WTC11 (cell line): Measurements from ENCODE around the gene AMDHD2. TPM values are rescaled to one million over a fixed set of nuclear protein-coding genes. Genes with fewer than 3 reads are reported as not detected.

Experiments used
- ATAC-seq: fragments of 200-7000 bp; cut with Tn5 transposase; 2 replicates; pipeline ENCODE4 v1.10.0; 2021; ENCODE audit warnings: mild to moderate bottlenecking, moderate library complexity
- CTCF ChIA-PET: fragments of 300-600 bp; sonication (Branson Sonifier 250); formaldehyde crosslinking; loops from one replicate; lab custom pipeline; 2021; ENCODE audit warnings: antibody characterized with exemption; lab: Charles Lee
- POLR2A ChIA-PET: fragments of 350-600 bp; sonication (Branson Sonifier 250); formaldehyde crosslinking; loops from one replicate; lab custom pipeline; 2021; ENCODE audit warnings: antibody characterized with exemption; lab: Charles Lee
- DNase-seq: peaks from one replicate; pipeline ENCODE4 v3.0.0; 2021; ENCODE audit warnings: low spot score
- H3K27ac Mint-ChIP-seq: 2 replicates; pipeline ENCODE4 v1.8.0; 2021; ENCODE audit warnings: mixed read lengths
- H3K27me3 Mint-ChIP-seq: 2 replicates; pipeline ENCODE4 v1.8.0; 2021; ENCODE audit warnings: low read depth, mild to moderate bottlenecking, moderate library complexity, mixed read lengths
- H3K36me3 Mint-ChIP-seq: 2 replicates; pipeline ENCODE4 v1.8.0; 2021; ENCODE audit warnings: mixed read lengths
- H3K4me1 Mint-ChIP-seq: 2 replicates; pipeline ENCODE4 v1.8.0; 2022; ENCODE audit warnings: mixed read lengths
- H3K4me3 Mint-ChIP-seq: 2 replicates; pipeline ENCODE4 v1.8.0; 2021; ENCODE audit warnings: mild to moderate bottlenecking, moderate library complexity, mixed read lengths
- H3K9me3 Mint-ChIP-seq: 2 replicates; pipeline ENCODE4 v1.8.0; 2021; ENCODE audit warnings: mixed read lengths
- CREB1 ChIP-seq: sonication (generic); formaldehyde crosslinking; IDR thresholded peaks from 2 replicates; pipeline ENCODE4 v1.8.0; 2023; ENCODE audit warnings: mild to moderate bottlenecking, missing genetic modification reagents
- ESRRA ChIP-seq: sonication (generic); formaldehyde crosslinking; IDR thresholded peaks from 2 replicates; pipeline ENCODE4 v1.8.1; 2022; ENCODE audit warnings: mild to moderate bottlenecking, missing genetic modification reagents, borderline replicate concordance
- ETV6 ChIP-seq: sonication (generic); formaldehyde crosslinking; IDR thresholded peaks from 2 replicates; pipeline ENCODE4 v1.8.1; 2022; ENCODE audit warnings: mild to moderate bottlenecking, missing genetic modification reagents
- FOXK1 ChIP-seq: sonication (generic); formaldehyde crosslinking; IDR thresholded peaks from 2 replicates; pipeline ENCODE4 v1.8.0; 2022; ENCODE audit warnings: mild to moderate bottlenecking, moderate library complexity, missing genetic modification reagents
- NFE2L1 ChIP-seq: sonication (generic); formaldehyde crosslinking; IDR thresholded peaks from 2 replicates; pipeline ENCODE4 v1.8.1; 2023; ENCODE audit warnings: missing genetic modification reagents
- NR1H2 ChIP-seq: sonication (generic); formaldehyde crosslinking; IDR thresholded peaks from 2 replicates; pipeline ENCODE4 v1.9.0; 2021; ENCODE audit warnings: mild to moderate bottlenecking, moderate library complexity, missing genetic modification reagents
- ZBTB21 ChIP-seq: sonication (generic); formaldehyde crosslinking; IDR thresholded peaks from 2 replicates; pipeline ENCODE4 v1.8.1; 2023; ENCODE audit warnings: mild to moderate bottlenecking, missing genetic modification reagents, borderline replicate concordance
- ZNF219 ChIP-seq: sonication (generic); formaldehyde crosslinking; IDR thresholded peaks from 2 replicates; pipeline ENCODE4 v1.8.0; 2023; ENCODE audit warnings: missing genetic modification reagents, mild to moderate bottlenecking, borderline replicate concordance
- ZNF416 ChIP-seq: fragments of 250-450 bp; sonication (Bioruptor Pico); IDR thresholded peaks from 2 replicates; pipeline ENCODE4 v1.9.0; 2021; ENCODE audit warnings: mild to moderate bottlenecking, inconsistent platforms
- total RNA-seq: library from RNA; stranded (reverse); gene quantifications from 3 replicates; pipeline ENCODE4 v1.2.3, GENCODE V29; 2021
- TF ChIP-seq, protein P1 (sequence below): sonication (generic); formaldehyde crosslinking; IDR thresholded peaks from 2 replicates; pipeline ENCODE4 v1.8.1; 2022; ENCODE audit warnings: missing genetic modification reagents, borderline replicate concordance
- TF ChIP-seq, protein P2 (sequence below): fragments of 250-450 bp; sonication (Bioruptor Pico); IDR thresholded peaks from 2 replicates; pipeline ENCODE4 v1.9.0; 2021; ENCODE audit warnings: mild to moderate bottlenecking, borderline replicate concordance
- TF ChIP-seq, protein P3 (sequence below): sonication (generic); formaldehyde crosslinking; IDR thresholded peaks from 2 replicates; pipeline ENCODE4 v1.8.1; 2023; ENCODE audit warnings: mild to moderate bottlenecking, missing genetic modification reagents
- TF ChIP-seq, protein P4 (sequence below): sonication (generic); formaldehyde crosslinking; IDR thresholded peaks from 2 replicates; pipeline ENCODE4 v1.8.0; 2023; ENCODE audit warnings: mild to moderate bottlenecking, missing genetic modification reagents
- TF ChIP-seq, protein P5 (sequence below): fragments of 250-450 bp; sonication (Bioruptor Pico); IDR thresholded peaks from 2 replicates; pipeline ENCODE4 v1.9.0; 2021; ENCODE audit warnings: moderate library complexity, mild to moderate bottlenecking, inconsistent platforms, borderline replicate concordance
- TF ChIP-seq, protein P6 (sequence below): fragments of 250-450 bp; sonication (Bioruptor Pico); IDR thresholded peaks from 2 replicates; pipeline ENCODE4 v2.1.2; 2022; ENCODE audit warnings: mild to moderate bottlenecking, moderate library complexity

Gene AMDHD2
- total RNA-seq, 1 experiment from 2014 or later: 70.9 TPM

DNA sequence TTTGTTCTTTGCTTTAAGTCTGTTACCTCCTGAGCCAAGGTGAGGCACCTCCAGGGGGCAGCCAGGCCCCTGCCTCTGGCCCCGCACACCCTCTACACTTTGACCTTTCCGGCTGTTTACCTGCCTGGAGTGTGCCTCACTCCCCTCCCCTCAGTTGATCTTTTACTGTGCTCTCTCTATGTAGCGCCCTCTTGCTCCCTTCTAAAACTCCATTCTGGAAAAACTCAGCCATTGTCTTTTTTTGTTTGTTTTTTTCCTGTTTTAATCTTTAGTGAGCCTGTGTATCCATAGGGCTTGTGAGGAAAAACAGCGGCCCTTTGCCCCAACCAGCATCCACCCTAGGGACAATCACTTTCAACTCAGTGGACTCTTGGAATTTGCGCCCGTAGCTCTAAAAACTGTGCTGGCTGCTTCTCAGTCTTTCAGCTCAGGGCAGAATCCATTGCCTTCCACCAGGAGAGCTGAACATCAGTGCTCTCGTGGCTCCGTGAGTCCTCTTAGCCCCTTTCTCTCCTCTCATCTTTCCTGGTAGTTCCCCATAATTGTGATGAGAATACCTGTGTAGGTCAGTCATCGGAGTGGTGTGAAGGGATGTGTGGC lies 4.3 kb downstream of the AMDHD2 start:
- CTCF ChIA-PET: interaction anchor here (0.6 to 1.3 kb wide), 5 partner anchors 8 to 74 kb away, joined by 3 to 5 read pairs (median 4); partner anchors contain the start of gene ATP6V0C
- TF ChIP-seq, protein P1, sequence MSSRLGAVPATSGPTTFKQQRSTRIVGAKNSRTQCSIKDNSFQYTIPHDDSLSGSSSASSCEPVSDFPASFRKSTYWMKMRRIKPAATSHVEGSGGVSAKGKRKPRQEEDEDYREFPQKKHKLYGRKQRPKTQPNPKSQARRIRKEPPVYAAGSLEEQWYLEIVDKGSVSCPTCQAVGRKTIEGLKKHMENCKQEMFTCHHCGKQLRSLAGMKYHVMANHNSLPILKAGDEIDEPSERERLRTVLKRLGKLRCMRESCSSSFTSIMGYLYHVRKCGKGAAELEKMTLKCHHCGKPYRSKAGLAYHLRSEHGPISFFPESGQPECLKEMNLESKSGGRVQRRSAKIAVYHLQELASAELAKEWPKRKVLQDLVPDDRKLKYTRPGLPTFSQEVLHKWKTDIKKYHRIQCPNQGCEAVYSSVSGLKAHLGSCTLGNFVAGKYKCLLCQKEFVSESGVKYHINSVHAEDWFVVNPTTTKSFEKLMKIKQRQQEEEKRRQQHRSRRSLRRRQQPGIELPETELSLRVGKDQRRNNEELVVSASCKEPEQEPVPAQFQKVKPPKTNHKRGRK (CRISPR knock-in tag): no peak
- TF ChIP-seq, protein P2, sequence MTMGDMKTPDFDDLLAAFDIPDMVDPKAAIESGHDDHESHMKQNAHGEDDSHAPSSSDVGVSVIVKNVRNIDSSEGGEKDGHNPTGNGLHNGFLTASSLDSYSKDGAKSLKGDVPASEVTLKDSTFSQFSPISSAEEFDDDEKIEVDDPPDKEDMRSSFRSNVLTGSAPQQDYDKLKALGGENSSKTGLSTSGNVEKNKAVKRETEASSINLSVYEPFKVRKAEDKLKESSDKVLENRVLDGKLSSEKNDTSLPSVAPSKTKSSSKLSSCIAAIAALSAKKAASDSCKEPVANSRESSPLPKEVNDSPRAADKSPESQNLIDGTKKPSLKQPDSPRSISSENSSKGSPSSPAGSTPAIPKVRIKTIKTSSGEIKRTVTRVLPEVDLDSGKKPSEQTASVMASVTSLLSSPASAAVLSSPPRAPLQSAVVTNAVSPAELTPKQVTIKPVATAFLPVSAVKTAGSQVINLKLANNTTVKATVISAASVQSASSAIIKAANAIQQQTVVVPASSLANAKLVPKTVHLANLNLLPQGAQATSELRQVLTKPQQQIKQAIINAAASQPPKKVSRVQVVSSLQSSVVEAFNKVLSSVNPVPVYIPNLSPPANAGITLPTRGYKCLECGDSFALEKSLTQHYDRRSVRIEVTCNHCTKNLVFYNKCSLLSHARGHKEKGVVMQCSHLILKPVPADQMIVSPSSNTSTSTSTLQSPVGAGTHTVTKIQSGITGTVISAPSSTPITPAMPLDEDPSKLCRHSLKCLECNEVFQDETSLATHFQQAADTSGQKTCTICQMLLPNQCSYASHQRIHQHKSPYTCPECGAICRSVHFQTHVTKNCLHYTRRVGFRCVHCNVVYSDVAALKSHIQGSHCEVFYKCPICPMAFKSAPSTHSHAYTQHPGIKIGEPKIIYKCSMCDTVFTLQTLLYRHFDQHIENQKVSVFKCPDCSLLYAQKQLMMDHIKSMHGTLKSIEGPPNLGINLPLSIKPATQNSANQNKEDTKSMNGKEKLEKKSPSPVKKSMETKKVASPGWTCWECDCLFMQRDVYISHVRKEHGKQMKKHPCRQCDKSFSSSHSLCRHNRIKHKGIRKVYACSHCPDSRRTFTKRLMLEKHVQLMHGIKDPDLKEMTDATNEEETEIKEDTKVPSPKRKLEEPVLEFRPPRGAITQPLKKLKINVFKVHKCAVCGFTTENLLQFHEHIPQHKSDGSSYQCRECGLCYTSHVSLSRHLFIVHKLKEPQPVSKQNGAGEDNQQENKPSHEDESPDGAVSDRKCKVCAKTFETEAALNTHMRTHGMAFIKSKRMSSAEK (CRISPR knock-in tag): no peak
- no peak for TF ChIP-seq NFE2L1 (CRISPR knock-in tag)
- no peak for TF ChIP-seq FOXK1 (CRISPR knock-in tag)
- no peak for TF ChIP-seq ZNF416
- no peak for TF ChIP-seq ZBTB21 (CRISPR knock-in tag)
- TF ChIP-seq, protein P3, sequence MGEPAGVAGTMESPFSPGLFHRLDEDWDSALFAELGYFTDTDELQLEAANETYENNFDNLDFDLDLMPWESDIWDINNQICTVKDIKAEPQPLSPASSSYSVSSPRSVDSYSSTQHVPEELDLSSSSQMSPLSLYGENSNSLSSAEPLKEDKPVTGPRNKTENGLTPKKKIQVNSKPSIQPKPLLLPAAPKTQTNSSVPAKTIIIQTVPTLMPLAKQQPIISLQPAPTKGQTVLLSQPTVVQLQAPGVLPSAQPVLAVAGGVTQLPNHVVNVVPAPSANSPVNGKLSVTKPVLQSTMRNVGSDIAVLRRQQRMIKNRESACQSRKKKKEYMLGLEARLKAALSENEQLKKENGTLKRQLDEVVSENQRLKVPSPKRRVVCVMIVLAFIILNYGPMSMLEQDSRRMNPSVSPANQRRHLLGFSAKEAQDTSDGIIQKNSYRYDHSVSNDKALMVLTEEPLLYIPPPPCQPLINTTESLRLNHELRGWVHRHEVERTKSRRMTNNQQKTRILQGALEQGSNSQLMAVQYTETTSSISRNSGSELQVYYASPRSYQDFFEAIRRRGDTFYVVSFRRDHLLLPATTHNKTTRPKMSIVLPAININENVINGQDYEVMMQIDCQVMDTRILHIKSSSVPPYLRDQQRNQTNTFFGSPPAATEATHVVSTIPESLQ (CRISPR knock-in tag): no peak
- TF ChIP-seq, protein P4, sequence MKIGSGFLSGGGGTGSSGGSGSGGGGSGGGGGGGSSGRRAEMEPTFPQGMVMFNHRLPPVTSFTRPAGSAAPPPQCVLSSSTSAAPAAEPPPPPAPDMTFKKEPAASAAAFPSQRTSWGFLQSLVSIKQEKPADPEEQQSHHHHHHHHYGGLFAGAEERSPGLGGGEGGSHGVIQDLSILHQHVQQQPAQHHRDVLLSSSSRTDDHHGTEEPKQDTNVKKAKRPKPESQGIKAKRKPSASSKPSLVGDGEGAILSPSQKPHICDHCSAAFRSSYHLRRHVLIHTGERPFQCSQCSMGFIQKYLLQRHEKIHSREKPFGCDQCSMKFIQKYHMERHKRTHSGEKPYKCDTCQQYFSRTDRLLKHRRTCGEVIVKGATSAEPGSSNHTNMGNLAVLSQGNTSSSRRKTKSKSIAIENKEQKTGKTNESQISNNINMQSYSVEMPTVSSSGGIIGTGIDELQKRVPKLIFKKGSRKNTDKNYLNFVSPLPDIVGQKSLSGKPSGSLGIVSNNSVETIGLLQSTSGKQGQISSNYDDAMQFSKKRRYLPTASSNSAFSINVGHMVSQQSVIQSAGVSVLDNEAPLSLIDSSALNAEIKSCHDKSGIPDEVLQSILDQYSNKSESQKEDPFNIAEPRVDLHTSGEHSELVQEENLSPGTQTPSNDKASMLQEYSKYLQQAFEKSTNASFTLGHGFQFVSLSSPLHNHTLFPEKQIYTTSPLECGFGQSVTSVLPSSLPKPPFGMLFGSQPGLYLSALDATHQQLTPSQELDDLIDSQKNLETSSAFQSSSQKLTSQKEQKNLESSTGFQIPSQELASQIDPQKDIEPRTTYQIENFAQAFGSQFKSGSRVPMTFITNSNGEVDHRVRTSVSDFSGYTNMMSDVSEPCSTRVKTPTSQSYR (CRISPR knock-in tag): no peak
- no peak for TF ChIP-seq NR1H2 (CRISPR knock-in tag)
- TF ChIP-seq, protein P5, sequence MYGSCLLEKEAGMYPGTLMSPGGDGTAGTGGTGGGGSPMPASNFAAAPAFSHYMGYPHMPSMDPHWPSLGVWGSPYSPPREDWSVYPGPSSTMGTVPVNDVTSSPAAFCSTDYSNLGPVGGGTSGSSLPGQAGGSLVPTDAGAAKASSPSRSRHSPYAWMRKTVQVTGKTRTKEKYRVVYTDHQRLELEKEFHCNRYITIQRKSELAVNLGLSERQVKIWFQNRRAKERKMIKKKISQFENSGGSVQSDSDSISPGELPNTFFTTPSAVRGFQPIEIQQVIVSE: no peak
- TF ChIP-seq ESRRA (CRISPR knock-in tag): no peak
- TF ChIP-seq ETV6 (CRISPR knock-in tag): no peak
- ATAC-seq (peak; percentile 53), DNase-seq (no peak)
- H3K27me3 Mint-ChIP-seq: no peaks in the 10 kb centered on the region
- no peaks in the 10 kb centered on the region for H3K9me3 Mint-ChIP-seq
- peak overlapping the region; percentile 77; the same call in 1 of the 2 replicates for H3K27ac Mint-ChIP-seq
- no peak overlapping the region for H3K4me3 Mint-ChIP-seq
- POLR2A ChIA-PET: no interaction called here
- peaks cover 13% of the 10 kb centered on the region for H3K4me1 Mint-ChIP-seq
- H3K36me3 Mint-ChIP-seq: peaks cover 8% of the 10 kb centered on the region

DNA sequence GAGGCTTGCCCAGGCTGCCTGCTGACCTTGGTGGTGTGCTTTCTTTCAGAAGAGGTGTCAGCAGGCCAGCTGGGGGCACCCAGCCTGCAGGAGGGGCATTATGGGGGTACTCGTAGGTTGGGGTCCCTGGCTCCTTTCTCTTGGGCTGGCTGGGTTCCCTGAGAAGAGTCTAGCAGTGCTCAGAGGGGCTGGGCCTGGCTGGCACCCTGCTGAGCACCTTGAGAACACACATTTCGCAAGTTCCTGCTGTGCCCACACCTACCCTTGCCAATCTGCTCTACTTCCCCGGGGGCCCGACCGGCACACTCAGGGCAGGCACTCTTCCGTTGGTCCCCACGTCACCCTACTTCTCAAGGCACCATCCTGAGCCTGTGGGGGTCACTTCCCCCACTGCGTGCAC lies 6.0 kb downstream of the AMDHD2 start:
- Mint-ChIP-seq H3K27me3 (no peaks in the 10 kb centered on the region), H3K9me3 (no peaks in the 10 kb centered on the region), H3K4me1 (peaks cover 10% of the 10 kb centered on the region), H3K36me3 (peaks cover 8% of the 10 kb centered on the region), H3K4me3 (no peak overlapping the region), H3K27ac (no peak overlapping the region)
- DNase-seq: no peak
- ChIA-PET CTCF (interaction anchor here (1.1 kb wide), 1 partner anchor 11 kb away, joined by 4 read pairs; no protein-coding TSS in a partner anchor), POLR2A (no interaction called here)
- no peak for ATAC-seq
- TF ChIP-seq ZNF219 (CRISPR knock-in tag): no peak
- TF ChIP-seq CREB1 (CRISPR knock-in tag): no peak
- TF ChIP-seq, protein P2 (CRISPR knock-in tag): no peak
- TF ChIP-seq, protein P6, sequence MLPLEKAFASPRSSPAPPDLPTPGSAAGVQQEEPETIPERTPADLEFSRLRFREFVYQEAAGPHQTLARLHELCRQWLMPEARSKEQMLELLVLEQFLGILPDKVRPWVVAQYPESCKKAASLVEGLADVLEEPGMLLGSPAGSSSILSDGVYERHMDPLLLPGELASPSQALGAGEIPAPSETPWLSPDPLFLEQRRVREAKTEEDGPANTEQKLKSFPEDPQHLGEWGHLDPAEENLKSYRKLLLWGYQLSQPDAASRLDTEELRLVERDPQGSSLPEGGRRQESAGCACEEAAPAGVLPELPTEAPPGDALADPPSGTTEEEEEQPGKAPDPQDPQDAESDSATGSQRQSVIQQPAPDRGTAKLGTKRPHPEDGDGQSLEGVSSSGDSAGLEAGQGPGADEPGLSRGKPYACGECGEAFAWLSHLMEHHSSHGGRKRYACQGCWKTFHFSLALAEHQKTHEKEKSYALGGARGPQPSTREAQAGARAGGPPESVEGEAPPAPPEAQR (CRISPR knock-in tag): no peak
